Epithelial cell of proximal tubule (primary cell): ENCODE measurements around the gene IGF2BP3. TPM values are rescaled to one million over a fixed set of nuclear protein-coding genes. Genes with fewer than 3 reads are reported as not detected.

ENCODE experiments used
- DNase-seq: peaks from one replicate; pipeline ENCODE4 v3.0.0-alpha.2; 2011; ENCODE audit warnings: low read depth
- H3K4me3 ChIP-seq: 2 replicates; pipeline ENCODE4 v1.5.1; 2011; ENCODE audit warnings: low read depth, mild to moderate bottlenecking, low read length
- CTCF ChIP-seq: conservative IDR thresholded peaks from 2 replicates; pipeline ENCODE4 v1.5.1; 2012; ENCODE audit warnings: low read depth, mild to moderate bottlenecking, low read length
- total RNA-seq: library from RNA; depleted of rRNA; stranded (reverse); fragments of >200 nt; gene quantifications from 2 replicates; pipeline ENCODE4 v1.2.3, GENCODE V29; 2015

Gene IGF2BP3
- total RNA-seq, 1 donor from 2014 or later, result 42.4 TPM

- no peak for DNase-seq
- no peak for TF ChIP-seq CTCF
- H3K4me3 ChIP-seq, result peak overlapping the region; percentile 85
Observed at GRCh38 chr7:23299770-23300300, 170.5 kb downstream of the IGF2BP3 start.

- peak; percentile 61 for DNase-seq
- no peak for TF ChIP-seq CTCF
Observed at GRCh38 chr7:23298885-23299769, 171.2 kb downstream of the IGF2BP3 start, which contains the start of gene MALSU1. TSS of gene MALSU1 (plus strand) at chr7:23299339. CDS start at chr7:23299353, 14 bp downstream.

GRCh38 chr7:23298141-23298881, 172.0 kb downstream of the IGF2BP3 start:
- TF ChIP-seq CTCF, result no peak
- no peak for DNase-seq
- no peak overlapping the region for H3K4me3 ChIP-seq

More at GRCh38 chr7:23298885-23299769, 171.2 kb downstream of the IGF2BP3 start, which contains the start of gene MALSU1:
- H3K4me3 ChIP-seq, result peak within 1 kb of the TSS; percentile 85

- no peak overlapping the region for H3K4me3 ChIP-seq
- no peak for TF ChIP-seq CTCF
- no peak for DNase-seq
Observed at GRCh38 chr7:23295401-23295697, 174.9 kb downstream of the IGF2BP3 start.

- DNase-seq, result no peak
- TF ChIP-seq CTCF, result no peak
Observed at GRCh38 chr7:23294549-23295400, 175.5 kb downstream of the IGF2BP3 start.

GRCh38 chr7:23293500-23294073, 176.7 kb downstream of the IGF2BP3 start:
- no peak for TF ChIP-seq CTCF
- DNase-seq, result no peak
- H3K4me3 ChIP-seq, result no peak overlapping the region

More at GRCh38 chr7:23294549-23295400, 175.5 kb downstream of the IGF2BP3 start:
- no peak overlapping the region for H3K4me3 ChIP-seq
